Activated CD4-positive, alpha-beta T cell treated with anti-CD3 and anti-CD28 coated beads for 4 hours (primary cell): Measurements from ENCODE around the gene VPS13D.
A peak's percentile ranks its signal among the peaks of the same experiment; 100 is the strongest.

ENCODE experiments used
- DNase-seq, 2 donors: peaks; one replicate each; pipeline ENCODE4 v3.0.0-alpha.2; 2020

The VPS13D gene

GRCh38 chr1:12406211-12407021, 176.6 kb downstream of the VPS13D start:
- DNase-seq: no peak

- peak; percentile 19 to 41 for DNase-seq
These were observed 177.5 kb downstream of the VPS13D start for GRCh38 chr1:12407050-12407961.

GRCh38 chr1:12407962-12408454, 178.2 kb downstream of the VPS13D start:
- no peak for DNase-seq

DNA sequence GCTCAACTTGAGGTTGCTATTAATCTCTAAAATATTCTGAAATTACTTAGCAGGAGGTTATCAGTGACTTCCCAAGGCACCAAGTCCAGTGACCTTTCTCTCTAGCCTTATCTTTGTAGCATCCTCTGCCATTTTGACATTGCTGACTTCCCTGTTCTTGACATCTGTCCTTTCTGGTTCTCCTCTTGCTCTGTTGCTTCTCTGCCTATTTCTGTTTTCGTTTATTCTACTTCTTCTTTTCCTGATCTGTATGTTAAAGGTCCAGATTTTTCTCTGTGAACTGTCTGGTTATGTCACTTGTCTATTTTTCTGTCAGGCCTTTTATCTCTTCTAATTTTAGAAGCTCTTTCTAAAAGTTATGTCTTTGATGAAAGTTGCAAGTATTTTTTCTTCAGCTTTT, 178.8 kb downstream of the VPS13D start:
- DNase-seq: no peak

DNA sequence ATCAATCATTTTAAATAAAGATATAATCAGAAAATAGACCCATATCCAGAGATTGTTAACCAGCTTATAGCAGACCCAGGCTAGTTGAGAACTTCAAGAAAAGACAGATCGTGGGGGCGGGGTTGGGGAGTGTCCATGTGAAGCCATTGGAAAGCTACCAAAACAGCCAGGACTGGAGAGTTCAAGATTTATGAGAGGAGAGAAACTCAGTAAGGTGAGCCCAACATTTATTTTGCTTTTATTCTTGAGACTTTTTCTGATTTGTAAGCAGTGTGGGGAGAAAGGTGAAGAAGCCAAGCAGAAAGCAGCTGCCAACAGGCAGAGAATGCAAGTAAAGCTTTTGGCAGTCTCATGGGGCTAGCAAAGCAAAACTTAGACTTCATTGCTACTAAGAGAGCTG, 179.9 kb downstream of the VPS13D start:
- no peak for DNase-seq

DNA sequence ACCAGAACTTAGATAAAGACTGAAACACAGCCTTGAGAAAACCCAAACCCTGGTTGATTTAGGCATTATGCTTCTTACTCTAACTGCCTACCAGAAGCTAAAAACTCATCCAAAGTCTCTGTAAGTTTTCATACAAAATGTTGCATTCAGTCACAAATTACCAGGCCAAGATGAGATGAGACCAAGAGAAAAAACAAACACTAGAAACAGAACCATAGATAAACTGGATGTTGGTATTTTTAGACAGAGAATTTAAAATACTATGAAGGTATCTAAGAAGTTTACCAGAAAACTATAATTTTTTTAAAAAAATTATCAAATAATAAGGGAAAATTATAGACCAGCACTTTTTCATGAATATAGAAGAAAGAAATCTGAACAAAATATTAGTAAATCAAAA, 180.5 kb downstream of the VPS13D start:
- DNase-seq: no peak

GRCh38 chr1:12411098-12411497, 181.3 kb downstream of the VPS13D start:
- no peak for DNase-seq

- DNase-seq: no peak
These were observed 181.9 kb downstream of the VPS13D start for GRCh38 chr1:12411747-12412146.

DNA sequence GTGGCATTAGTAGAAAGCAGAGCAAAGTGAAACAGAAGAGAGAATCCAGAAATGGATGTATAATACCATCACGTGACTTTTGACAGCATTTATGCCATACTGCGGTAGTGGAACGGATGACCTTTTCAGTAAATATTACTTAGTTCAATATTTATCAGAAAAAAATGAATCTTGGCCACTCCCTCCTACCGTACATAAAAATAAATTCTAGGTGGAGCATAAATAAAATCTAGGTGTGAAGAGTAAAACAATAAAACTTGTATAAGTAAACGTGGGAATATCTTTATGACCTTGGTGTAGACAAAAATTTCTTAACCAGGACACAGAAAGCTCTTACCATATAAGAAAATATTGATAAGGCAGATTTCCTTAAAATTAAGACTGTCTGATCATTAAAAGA, 182.6 kb downstream of the VPS13D start:
- DNase-seq: no peak

DNA sequence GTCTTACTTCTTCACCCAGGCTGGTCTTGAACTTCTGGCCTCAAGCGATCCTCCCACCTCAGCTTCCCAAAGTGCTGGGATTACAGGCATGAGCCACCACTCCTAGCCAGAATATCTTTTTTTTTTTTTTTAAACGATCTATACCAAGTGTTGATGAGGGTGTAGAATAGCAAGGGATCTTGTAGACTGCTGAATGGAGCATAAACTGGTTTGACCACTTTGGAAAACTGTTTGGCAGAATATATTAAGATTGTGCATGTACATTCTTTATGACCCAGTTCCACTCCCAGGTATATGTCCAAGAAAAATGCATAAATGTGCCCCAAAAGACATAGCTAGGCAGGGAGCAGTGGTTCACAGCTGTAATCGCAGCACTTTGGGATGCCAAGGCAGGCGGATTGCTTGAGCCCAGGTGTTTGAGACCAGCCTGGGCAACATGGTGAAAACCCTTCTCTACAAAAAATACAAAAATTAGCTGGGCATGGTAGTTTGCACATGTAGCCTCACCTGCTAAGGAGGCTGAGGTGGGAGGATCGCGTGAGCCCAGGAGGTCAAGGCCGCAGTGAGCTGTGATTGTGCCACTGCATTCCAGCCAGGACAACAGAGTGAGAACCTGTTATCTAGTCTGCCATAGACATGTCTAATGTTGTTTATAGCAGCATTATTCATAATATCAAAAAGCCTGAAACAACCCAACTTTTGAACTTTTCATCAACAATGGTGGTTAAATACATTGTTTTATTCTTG, 184.0 kb downstream of the VPS13D start:
- no peak for DNase-seq

DNA sequence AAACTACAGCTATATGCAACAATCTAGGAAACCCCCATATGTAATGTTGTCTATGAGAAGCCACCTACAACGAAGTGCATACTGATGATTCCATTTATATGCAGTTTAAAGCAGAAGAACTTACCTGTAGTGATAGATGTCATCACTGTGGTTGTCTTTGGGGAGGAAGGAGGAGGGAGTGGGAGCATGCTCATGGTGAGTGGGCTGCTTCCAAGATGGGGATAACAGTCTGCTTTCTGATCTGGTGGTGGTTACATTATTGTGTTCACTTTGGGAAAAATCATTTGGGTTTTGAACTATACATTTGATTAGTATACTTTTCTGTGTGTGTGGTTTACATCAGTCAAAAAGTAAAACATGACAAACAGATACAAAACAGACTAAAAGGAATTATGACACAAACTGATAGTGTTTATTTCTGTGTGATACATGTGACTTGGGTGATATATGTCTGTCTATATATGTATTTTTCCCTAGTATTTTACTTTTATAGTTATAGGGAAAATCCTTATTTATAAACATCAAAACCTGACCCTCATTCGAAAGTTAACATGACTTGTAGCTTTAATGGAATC, 184.7 kb downstream of the VPS13D start:
- DNase-seq: no peak

GRCh38 chr1:12415038-12415466, 185.2 kb downstream of the VPS13D start:
- no peak for DNase-seq

GRCh38 chr1:12416101-12416500, 186.3 kb downstream of the VPS13D start:
- no peak for DNase-seq

- DNase-seq: no peak
These were observed 186.9 kb downstream of the VPS13D start for GRCh38 chr1:12416744-12417143.

GRCh38 chr1:12417389-12417788, 187.6 kb downstream of the VPS13D start:
- DNase-seq: no peak

DNA sequence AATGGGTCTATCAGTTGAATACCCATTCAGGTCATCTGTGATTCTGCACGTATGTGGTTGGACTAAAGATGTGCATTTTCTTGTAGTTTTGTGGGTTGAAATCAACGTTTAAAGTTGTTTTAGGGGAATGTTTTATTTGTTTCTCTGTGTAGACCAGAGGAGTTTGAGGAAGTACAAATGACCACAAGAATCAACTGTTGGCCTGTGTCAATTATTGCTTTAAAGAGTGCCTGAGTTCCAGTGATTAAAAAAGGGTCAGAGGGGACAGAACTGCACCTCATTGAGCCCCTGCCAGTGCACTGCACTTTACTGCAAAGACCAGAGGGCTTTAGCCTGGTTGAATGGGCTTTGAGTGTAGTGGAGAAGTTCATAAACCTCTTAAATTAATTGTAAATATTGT, 190.3 kb downstream of the VPS13D start:
- no peak for DNase-seq

DNA sequence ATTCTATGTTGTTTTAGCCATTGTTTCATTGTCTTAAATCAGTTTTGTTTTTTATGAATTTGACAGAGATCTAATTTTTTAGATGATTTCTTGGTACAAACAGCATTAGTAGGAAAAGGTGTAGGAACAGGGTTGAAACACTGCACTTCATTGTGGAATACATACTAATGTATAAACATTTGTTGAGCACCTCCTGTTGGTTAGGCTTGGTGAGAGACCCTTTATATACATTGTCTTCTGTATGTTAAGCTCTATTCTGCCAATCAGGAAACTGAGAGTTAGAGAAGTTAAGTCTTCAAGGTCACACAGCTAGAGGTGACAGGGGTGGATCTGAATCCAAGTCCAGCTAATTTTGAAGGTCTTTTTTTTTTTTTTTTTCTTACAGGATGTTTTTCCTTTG, 192.7 kb downstream of the VPS13D start:
- no peak for DNase-seq

- no peak for DNase-seq
These were observed 194.3 kb downstream of the VPS13D start for GRCh38 chr1:12424087-12424529.

GRCh38 chr1:12424793-12425192, 195.0 kb downstream of the VPS13D start:
- DNase-seq: no peak

GRCh38 chr1:12426030-12426429, 196.2 kb downstream of the VPS13D start:
- DNase-seq: no peak

GRCh38 chr1:12428334-12428733, 198.5 kb downstream of the VPS13D start:
- DNase-seq: no peak

DNA sequence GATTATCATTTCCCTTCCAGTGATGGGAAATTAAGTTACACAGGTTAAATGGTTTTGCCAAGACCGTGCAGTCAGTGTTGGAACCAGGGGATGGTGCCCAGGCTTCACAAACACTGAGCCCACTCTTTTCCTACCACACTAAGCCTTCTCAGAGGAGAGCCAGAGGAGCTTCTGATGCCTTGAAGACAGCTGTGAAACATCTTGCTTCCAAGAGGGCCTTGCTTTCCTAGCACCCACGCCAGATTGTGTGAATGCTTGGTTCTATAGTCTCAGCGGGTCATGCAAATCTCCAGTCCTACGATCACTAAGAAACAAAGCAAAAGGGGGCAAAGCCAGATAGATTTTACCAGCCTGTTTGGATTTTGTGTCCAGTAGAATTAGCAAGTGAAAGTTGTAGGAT, 200.7 kb downstream of the VPS13D start:
- DNase-seq: no peak

DNA sequence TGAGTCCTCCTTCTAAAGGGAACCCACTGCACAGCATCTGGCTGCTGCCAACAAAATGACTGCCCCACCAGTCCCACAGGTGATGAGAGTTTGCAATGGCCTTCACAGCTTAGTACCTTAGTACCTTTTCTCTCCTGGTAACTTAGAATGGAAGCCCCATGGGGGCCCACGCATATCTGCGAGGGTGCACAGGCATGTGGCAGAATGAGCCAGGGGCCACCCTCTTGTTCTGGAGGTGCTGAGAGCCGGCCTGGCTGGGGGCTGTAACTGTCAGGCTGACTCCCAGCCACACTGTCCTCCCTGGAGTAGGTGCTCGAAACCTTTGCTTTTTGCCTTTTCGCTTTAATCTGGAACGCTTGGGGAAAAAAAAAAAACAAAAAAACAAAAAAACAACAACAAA, 203.1 kb downstream of the VPS13D start:
- DNase-seq: no peak
